Colon (tissue), 2 donors: ENCODE measurements around the gene ZNF783.
"Not testable (repeated sequence)": the region's sequence is repeated elsewhere in the genome, so short reads cannot be mapped to it uniquely, and the experiment has no call there.

Experiments used
- FAIRE-seq: peaks from 2 replicates; lab custom pipeline; 2012; peaks lifted over from hg19 to GRCh38; lab: Jason Lieb, UNC
- donor health status: control.
- donor health status: control.

ZNF783 gene

DNA sequence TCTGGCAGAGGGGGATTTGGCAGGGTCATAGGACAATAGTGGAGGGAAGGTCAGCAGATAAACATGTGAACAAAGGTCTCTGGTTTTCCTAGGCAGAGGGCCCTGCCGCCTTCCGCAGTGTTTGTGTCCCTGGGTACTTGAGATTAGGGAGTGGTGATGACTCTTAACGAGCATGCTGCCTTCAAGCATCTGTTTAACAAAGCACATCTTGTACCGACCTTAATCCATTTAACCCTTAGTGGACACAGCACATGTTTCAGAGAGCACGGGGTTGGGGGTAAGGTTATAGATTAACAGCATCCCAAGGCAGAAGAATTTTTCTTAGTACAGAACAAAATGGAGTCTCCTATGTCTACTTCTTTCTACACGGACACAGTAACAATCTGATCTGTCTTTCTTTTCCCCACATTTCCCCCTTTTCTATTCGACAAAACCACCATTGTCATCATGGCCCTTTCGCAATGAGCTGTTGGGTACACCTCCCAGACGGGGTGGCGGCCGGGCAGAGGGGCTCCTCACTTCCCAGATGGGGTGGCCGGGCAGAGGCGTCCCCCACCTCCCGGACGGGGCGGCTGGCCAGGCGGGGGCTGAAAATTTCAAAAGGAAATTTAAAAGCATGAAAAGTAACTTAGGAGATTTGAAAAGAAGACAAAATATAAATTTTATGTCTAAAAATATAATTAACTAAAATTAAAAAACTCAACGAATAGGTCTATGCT is 70.8 kb downstream of the ZNF783 start:
- not testable (repeated sequence) for FAIRE-seq

DNA sequence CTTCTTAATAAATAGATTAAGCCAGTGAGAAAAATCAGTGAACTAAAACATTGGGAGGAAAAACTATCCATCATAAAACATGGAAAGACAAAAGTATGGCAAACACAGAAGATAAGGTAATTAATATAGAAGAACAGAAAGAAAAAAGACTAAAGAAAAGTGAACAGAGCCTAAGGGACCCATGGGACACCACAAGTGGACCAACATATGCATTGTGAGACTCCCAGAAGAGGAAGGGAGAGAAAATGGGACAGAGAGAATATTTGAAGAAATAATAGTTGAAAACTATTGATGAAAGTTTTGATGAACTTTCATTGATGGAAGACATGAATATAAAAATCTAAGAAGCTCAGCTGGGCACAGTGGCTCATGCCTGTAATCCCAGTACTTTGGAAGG is 71.3 kb downstream of the ZNF783 start:
- no peak for FAIRE-seq

DNA sequence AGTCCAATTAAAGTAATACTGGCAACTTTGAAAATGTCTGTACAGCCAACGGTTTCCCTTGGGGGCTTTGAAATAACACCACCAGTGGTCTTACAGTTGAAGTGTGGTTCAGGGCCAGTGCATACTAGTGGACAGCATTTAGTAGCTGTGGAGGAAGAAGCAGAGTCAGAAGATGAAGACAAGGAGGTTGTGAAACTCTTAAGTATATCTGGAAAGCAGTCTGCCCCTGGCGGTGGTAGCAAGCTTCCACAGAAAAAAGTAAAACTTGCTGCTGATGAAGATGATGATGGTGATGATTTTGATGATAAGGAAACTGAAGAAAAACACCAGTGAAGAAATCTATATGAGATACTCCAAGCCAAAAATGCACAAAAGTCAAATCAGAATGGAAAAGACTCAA is 72.2 kb downstream of the ZNF783 start:
- no peak for FAIRE-seq
